Epithelial cell of esophagus (primary cell): ENCODE results near the gene SEMA4D.

Experiments
- DNase-seq: peaks from one replicate; pipeline ENCODE4 v3.0.0; 2010; ENCODE audit warnings: low read depth
- H3K4me3 ChIP-seq: 2 replicates; pipeline ENCODE4 v1.5.1; 2011; ENCODE audit warnings: mild to moderate bottlenecking, low read length, control low read depth
- CTCF ChIP-seq: IDR thresholded peaks from 2 replicates; pipeline ENCODE4 v1.5.1; 2011; ENCODE audit warnings: low read depth, mild to moderate bottlenecking, low read length, control low read depth, inconsistent platforms; ENCODE audit not compliant: insufficient read depth; ENCODE audit errors: missing control alignments

The SEMA4D gene

GRCh38 chr9:89357331-89358197 lies 140.3 kb downstream of the SEMA4D start:
- DNase-seq: no peak
- H3K4me3 ChIP-seq: no peak overlapping the region
- TF ChIP-seq CTCF: no peak

- no peak overlapping the region for H3K4me3 ChIP-seq
- no peak for DNase-seq
- TF ChIP-seq CTCF: no peak
Observed at GRCh38 chr9:89356782-89357181, 141.1 kb downstream of the SEMA4D start.

- DNase-seq: no peak
- TF ChIP-seq CTCF: no peak
- H3K4me3 ChIP-seq: no peak overlapping the region
Observed at GRCh38 chr9:89354471-89354870, 143.4 kb downstream of the SEMA4D start.

- no peak for DNase-seq
- TF ChIP-seq CTCF: no peak
Observed at GRCh38 chr9:89353989-89354388, 143.9 kb downstream of the SEMA4D start.

GRCh38 chr9:89352874-89353649 lies 144.9 kb downstream of the SEMA4D start:
- TF ChIP-seq CTCF: no peak

More at GRCh38 chr9:89353989-89354388, 143.9 kb downstream of the SEMA4D start:
- no peak overlapping the region for H3K4me3 ChIP-seq

GRCh38 chr9:89352451-89352850 lies 145.5 kb downstream of the SEMA4D start:
- TF ChIP-seq CTCF: no peak

More at GRCh38 chr9:89352874-89353649, 144.9 kb downstream of the SEMA4D start:
- no peak for DNase-seq
- H3K4me3 ChIP-seq: no peak overlapping the region

More at GRCh38 chr9:89352451-89352850, 145.5 kb downstream of the SEMA4D start:
- no peak for DNase-seq
- no peak overlapping the region for H3K4me3 ChIP-seq
